ENCODE measurements around the gene EXOSC10. TPM values are rescaled to one million over a fixed set of nuclear protein-coding genes. Genes with fewer than 3 reads are reported as not detected.
A peak's percentile ranks its signal among the peaks of the same experiment; 100 is the strongest.

Gene EXOSC10
- polyA plus RNA-seq, 1 donor (not counting 4 experiments of a cell fraction or from before 2014, with no cell fraction given) = 61.2 TPM

DNA sequence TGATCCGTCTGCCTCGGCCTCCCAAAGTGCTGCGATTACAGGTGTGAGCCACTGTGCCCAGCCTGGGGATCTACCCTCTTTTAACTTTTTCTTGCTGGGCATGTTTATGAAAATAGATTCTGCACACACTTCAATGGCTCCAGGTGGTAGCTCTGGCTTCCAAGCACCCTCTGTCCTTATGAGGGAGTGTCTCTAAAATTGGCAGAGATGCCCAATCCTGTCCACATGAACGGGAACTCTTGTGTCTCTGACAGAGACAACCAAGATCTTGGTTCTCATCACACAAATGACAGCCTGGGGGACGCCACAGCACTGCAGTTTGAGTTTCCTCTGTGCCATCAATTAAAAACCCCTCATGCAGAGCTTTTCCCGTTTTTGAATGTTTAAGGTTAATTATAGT lies 46.1 kb upstream of the EXOSC10 start:
- Histone ChIP-seq H3K36me3 (ENCODE audit: control insufficient read depth in 2 of 2, extremely low read depth in 1 of 2, insufficient read depth in 2 of 2, low read length in 2 of 2) (peaks cover 12 to 23% of the 10 kb centered on the region in 2 experiments), H3K4me2 (ENCODE audit: control insufficient read depth, extremely low read depth, insufficient read depth, low read depth, low read length) (no peak overlapping the region), H3K27me3 (ENCODE audit: control insufficient read depth, extremely low read depth, insufficient read depth, low read length) (no peaks in the 10 kb centered on the region), H3K79me2 (ENCODE audit: control insufficient read depth, insufficient read depth, low read length) (no peaks in the 10 kb centered on the region), H3K9me1 (ENCODE audit: control insufficient read depth, extremely low read depth, insufficient read depth, low read length) (no peaks in the 10 kb centered on the region), H4K20me1 (ENCODE audit: control insufficient read depth, extremely low read depth, insufficient read depth, low read length) (no peaks in the 10 kb centered on the region), H3K27ac (ENCODE audit: control insufficient read depth, insufficient read depth, low read length) (no peak overlapping the region), H3K9me3 (ENCODE audit: control insufficient read depth, low read depth, low read length) (no peaks in the 10 kb centered on the region), H2AFZ (ENCODE audit: control insufficient read depth, low read length) (no peak overlapping the region), H3K4me1 (ENCODE audit: control insufficient read depth, extremely low read depth, insufficient read depth, low read length) (peaks cover 39% of the 10 kb centered on the region), H3K4me3 (ENCODE audit: control insufficient read depth in 2 of 3, extremely low read depth in 1 of 3, insufficient read depth in 2 of 3, low read depth in 1 of 3, low read length in 3 of 3) (no peak overlapping the region), H3K9ac (ENCODE audit: control insufficient read depth, extremely low read depth, insufficient read depth, low read length) (no peak overlapping the region)
- TF ChIP-seq, protein P1, sequence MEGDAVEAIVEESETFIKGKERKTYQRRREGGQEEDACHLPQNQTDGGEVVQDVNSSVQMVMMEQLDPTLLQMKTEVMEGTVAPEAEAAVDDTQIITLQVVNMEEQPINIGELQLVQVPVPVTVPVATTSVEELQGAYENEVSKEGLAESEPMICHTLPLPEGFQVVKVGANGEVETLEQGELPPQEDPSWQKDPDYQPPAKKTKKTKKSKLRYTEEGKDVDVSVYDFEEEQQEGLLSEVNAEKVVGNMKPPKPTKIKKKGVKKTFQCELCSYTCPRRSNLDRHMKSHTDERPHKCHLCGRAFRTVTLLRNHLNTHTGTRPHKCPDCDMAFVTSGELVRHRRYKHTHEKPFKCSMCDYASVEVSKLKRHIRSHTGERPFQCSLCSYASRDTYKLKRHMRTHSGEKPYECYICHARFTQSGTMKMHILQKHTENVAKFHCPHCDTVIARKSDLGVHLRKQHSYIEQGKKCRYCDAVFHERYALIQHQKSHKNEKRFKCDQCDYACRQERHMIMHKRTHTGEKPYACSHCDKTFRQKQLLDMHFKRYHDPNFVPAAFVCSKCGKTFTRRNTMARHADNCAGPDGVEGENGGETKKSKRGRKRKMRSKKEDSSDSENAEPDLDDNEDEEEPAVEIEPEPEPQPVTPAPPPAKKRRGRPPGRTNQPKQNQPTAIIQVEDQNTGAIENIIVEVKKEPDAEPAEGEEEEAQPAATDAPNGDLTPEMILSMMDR (optimal IDR thresholded peaks at IDR 0.05 in 1 of 3, IDR thresholded peaks at IDR 0.05 in 1 of 3, conservative IDR thresholded peaks at IDR 0.05 in 1 of 3; ENCODE audit: extremely low read depth in 1 of 3, insufficient read depth in 2 of 3, low read length in 3 of 3) = no peak
- TF ChIP-seq EZH2 (IDR thresholded peaks at IDR 0.05; ENCODE audit: low read length) = no peak
- DNase-seq (ENCODE audit: low read depth, low spot score) = no peak
- dilution Hi-C loops (cut with MboI; ENCODE audit: extremely low pct_ligation_motif_present, low sequenced_read_pairs) = no loop called here
- no peak for FAIRE-seq

DNA sequence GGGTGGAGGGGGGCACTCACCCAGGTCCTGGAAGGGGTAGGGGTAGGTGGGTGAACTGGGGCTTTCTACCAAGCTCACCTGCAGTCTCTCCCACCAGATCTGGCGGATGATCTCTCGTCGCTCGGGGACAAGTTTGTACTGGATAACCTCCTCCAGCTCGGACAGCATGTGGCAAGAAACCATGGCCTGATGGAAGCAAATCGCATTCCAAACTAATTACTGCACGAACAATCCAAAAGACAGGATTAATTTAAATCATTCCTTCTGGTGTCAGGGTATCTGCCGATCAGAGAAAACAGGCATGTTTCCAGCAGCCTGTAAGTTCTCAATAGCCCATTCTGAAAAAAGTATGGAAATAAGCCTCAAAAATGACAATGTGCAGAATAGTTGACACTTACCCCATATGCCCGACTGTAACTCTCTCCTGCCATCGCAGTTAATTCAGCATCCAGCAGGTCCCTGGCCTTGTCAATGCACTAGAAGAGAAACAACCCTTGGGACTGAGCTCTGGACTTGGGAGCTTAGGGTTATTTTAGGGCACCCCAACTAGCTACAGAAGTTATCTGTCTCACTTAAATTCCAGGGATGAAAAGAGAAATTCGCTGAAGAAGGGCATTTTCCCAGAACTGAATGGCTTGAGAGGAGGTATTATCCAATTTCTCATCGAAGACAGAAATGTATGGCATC lies 45.0 kb upstream of the EXOSC10 start:
- no peak overlapping the region for H3K9ac ChIP-seq (ENCODE audit: control insufficient read depth, extremely low read depth, insufficient read depth, low read length)

More for the DNA sequence above, 45.0 kb upstream of the EXOSC10 start:
- Histone ChIP-seq H3K4me1 (ENCODE audit: control insufficient read depth, extremely low read depth, insufficient read depth, low read length) (peaks cover 39% of the 10 kb centered on the region), H3K36me3 (ENCODE audit: control insufficient read depth in 2 of 2, extremely low read depth in 1 of 2, insufficient read depth in 2 of 2, low read length in 2 of 2) (peaks cover 10 to 19% of the 10 kb centered on the region in 2 experiments), H3K79me2 (ENCODE audit: control insufficient read depth, insufficient read depth, low read length) (no peaks in the 10 kb centered on the region), H2AFZ (ENCODE audit: control insufficient read depth, low read length) (no peak overlapping the region), H3K9me3 (ENCODE audit: control insufficient read depth, low read depth, low read length) (no peaks in the 10 kb centered on the region), H3K4me3 (ENCODE audit: control insufficient read depth in 2 of 3, extremely low read depth in 1 of 3, insufficient read depth in 2 of 3, low read depth in 1 of 3, low read length in 3 of 3) (peak overlapping the region in 1 of 3 experiments; percentile 27), H3K4me2 (ENCODE audit: control insufficient read depth, extremely low read depth, insufficient read depth, low read depth, low read length) (peak overlapping the region; percentile 66), H3K27me3 (ENCODE audit: control insufficient read depth, extremely low read depth, insufficient read depth, low read length) (no peaks in the 10 kb centered on the region), H3K27ac (ENCODE audit: control insufficient read depth, insufficient read depth, low read length) (no peak overlapping the region), H4K20me1 (ENCODE audit: control insufficient read depth, extremely low read depth, insufficient read depth, low read length) (no peaks in the 10 kb centered on the region), H3K9me1 (ENCODE audit: control insufficient read depth, extremely low read depth, insufficient read depth, low read length) (no peaks in the 10 kb centered on the region)
- dilution Hi-C loops (cut with MboI; ENCODE audit: extremely low pct_ligation_motif_present, low sequenced_read_pairs) = no loop called here
- no peak for TF ChIP-seq EZH2 (IDR thresholded peaks at IDR 0.05; ENCODE audit: low read length)
- TF ChIP-seq, protein P1 (optimal IDR thresholded peaks at IDR 0.05 in 1 of 3, IDR thresholded peaks at IDR 0.05 in 1 of 3, conservative IDR thresholded peaks at IDR 0.05 in 1 of 3; ENCODE audit: extremely low read depth in 1 of 3, insufficient read depth in 2 of 3, low read length in 3 of 3) = no peak
- FAIRE-seq (peak; percentile 98), DNase-seq (ENCODE audit: low read depth, low spot score) (no peak)

Data from keratinocyte (primary cell).